ENCODE results near the gene DZANK1.
A peak's percentile ranks its signal among the peaks of the same experiment; 100 is the strongest.
"Not testable (repeated sequence)": the region's sequence is repeated elsewhere in the genome, so short reads cannot be mapped to it uniquely, and the experiment has no call there.

The DZANK1 gene
- total RNA-seq, result 3.2 to 12.9 (median 7.4) reads per million in 9 experiments

GRCh38 chr20:18466894-18467730, at the start of gene DZANK1, which contains the start of gene POLR3F:
Gene DZANK1, minus strand, starts transcription at chr20:18467030. Its CDS starts 1,672 bp downstream, at chr20:18465358.
Gene POLR3F, plus strand, starts transcription at chr20:18467390. Its CDS starts 117 bp downstream, at chr20:18467507.
- H3K4me3 Mint-ChIP-seq, result peak within 1 kb of the TSS; percentile 90 to 97
- no peaks in the 10 kb centered on the region for H3K27me3 Mint-ChIP-seq
- peak within 1 kb of the TSS; percentile 99 for H3K27ac Mint-ChIP-seq
- H3K4me1 Mint-ChIP-seq (ENCODE audit: low read depth in 2 of 2), result peaks cover 20 to 24% of the 10 kb centered on the region in 2 donors
- H3K36me3 Mint-ChIP-seq (ENCODE audit: insufficient read depth), result peaks cover 19% of the 10 kb centered on the region
- peak; percentile 94 for ATAC-seq (replicated peaks)
- no peaks in the 10 kb centered on the region for H3K9me3 Mint-ChIP-seq
- DNase-seq, result peak; percentile 88 to 91 (median 89)

GRCh38 chr20:18515973-18516372, 49.1 kb upstream of the DZANK1 start:
- ATAC-seq (replicated peaks), result no peak
- Mint-ChIP-seq H3K4me1 (ENCODE audit: low read depth in 2 of 2) (peaks cover 3 to 11% of the 10 kb centered on the region in 2 donors), H3K27me3 (no peaks in the 10 kb centered on the region), H3K9me3 (no peaks in the 10 kb centered on the region), H3K4me3 (no peak overlapping the region), H3K27ac (no peak overlapping the region), H3K36me3 (ENCODE audit: insufficient read depth) (peaks cover 35% of the 10 kb centered on the region)
- DNase-seq, result no peak

GRCh38 chr20:18514127-18514526, 47.3 kb upstream of the DZANK1 start:
- no peak for ATAC-seq (replicated peaks)
- peaks cover 10 to 22% of the 10 kb centered on the region in 2 donors for H3K4me1 Mint-ChIP-seq (ENCODE audit: low read depth in 2 of 2)
- no peaks in the 10 kb centered on the region for H3K27me3 Mint-ChIP-seq
- H3K27ac Mint-ChIP-seq, result peak overlapping the region in 1 of 2 donors; percentile 28
- no peaks in the 10 kb centered on the region for H3K9me3 Mint-ChIP-seq
- H3K4me3 Mint-ChIP-seq, result no peak overlapping the region
- H3K36me3 Mint-ChIP-seq (ENCODE audit: insufficient read depth), result peaks cover 52% of the 10 kb centered on the region
- DNase-seq, result no peak

- peaks cover 61% of the 10 kb centered on the region for H3K36me3 Mint-ChIP-seq (ENCODE audit: insufficient read depth)
- H3K27ac Mint-ChIP-seq, result no peak overlapping the region
- H3K27me3 Mint-ChIP-seq, result no peaks in the 10 kb centered on the region
- peaks cover 14 to 28% of the 10 kb centered on the region in 2 donors for H3K4me1 Mint-ChIP-seq (ENCODE audit: low read depth in 2 of 2)
- no peaks in the 10 kb centered on the region for H3K9me3 Mint-ChIP-seq
- DNase-seq, result no peak
- ATAC-seq (replicated peaks), result no peak
- H3K4me3 Mint-ChIP-seq, result no peak overlapping the region
Observed at GRCh38 chr20:18513208-18513607, 46.4 kb upstream of the DZANK1 start.

- Mint-ChIP-seq H3K4me1 (ENCODE audit: low read depth in 2 of 2) (peaks cover 24 to 33% of the 10 kb centered on the region in 2 donors), H3K36me3 (ENCODE audit: insufficient read depth) (peaks cover 74% of the 10 kb centered on the region), H3K27ac (no peak overlapping the region), H3K9me3 (no peaks in the 10 kb centered on the region), H3K4me3 (no peak overlapping the region), H3K27me3 (no peaks in the 10 kb centered on the region)
- no peak for ATAC-seq (replicated peaks)
- DNase-seq, result no peak
Observed at GRCh38 chr20:18511571-18511970, 44.7 kb upstream of the DZANK1 start.

- H3K36me3 Mint-ChIP-seq (ENCODE audit: insufficient read depth), result peaks cover 54% of the 10 kb centered on the region
- DNase-seq (peak; percentile 98 to 99 (median 98)), ATAC-seq (replicated peaks) (peak; percentile 82)
- peaks cover 22 to 23% of the 10 kb centered on the region in 2 donors for H3K4me1 Mint-ChIP-seq (ENCODE audit: low read depth in 2 of 2)
- peak within 1 kb of the TSS; percentile 100 for H3K27ac Mint-ChIP-seq
- peak within 1 kb of the TSS; percentile 98 to 99 for H3K4me3 Mint-ChIP-seq
- H3K9me3 Mint-ChIP-seq, result no peaks in the 10 kb centered on the region
- peaks cover 0 to 2% of the 10 kb centered on the region in 2 donors for H3K27me3 Mint-ChIP-seq
Observed at GRCh38 chr20:18507218-18508191, 40.7 kb upstream of the DZANK1 start, which contains the start of gene SEC23B. Gene SEC23B, plus strand, starts transcription at chr20:18507940. Its CDS starts 2,896 bp downstream, at chr20:18510836.

GRCh38 chr20:18506744-18507143, 39.9 kb upstream of the DZANK1 start:
- DNase-seq, result peak in 1 of 3 experiments; percentile 8
- peaks cover 6 to 9% of the 10 kb centered on the region in 2 donors for H3K27me3 Mint-ChIP-seq

GRCh38 chr20:18504479-18505060, 37.7 kb upstream of the DZANK1 start:
- ATAC-seq (replicated peaks), result no peak
- H3K9me3 Mint-ChIP-seq, result no peaks in the 10 kb centered on the region
- H3K36me3 Mint-ChIP-seq (ENCODE audit: insufficient read depth), result peaks cover 29% of the 10 kb centered on the region
- H3K4me3 Mint-ChIP-seq, result no peak overlapping the region
- no peak for DNase-seq
- peaks cover 14 to 16% of the 10 kb centered on the region in 2 donors for H3K4me1 Mint-ChIP-seq (ENCODE audit: low read depth in 2 of 2)
- peaks cover 7 to 13% of the 10 kb centered on the region in 2 donors for H3K27me3 Mint-ChIP-seq
- H3K27ac Mint-ChIP-seq, result no peak overlapping the region

More at GRCh38 chr20:18506744-18507143, 39.9 kb upstream of the DZANK1 start:
- H3K4me1 Mint-ChIP-seq (ENCODE audit: low read depth in 2 of 2), result peaks cover 22 to 23% of the 10 kb centered on the region in 2 donors
- ATAC-seq (replicated peaks), result no peak
- peaks cover 49% of the 10 kb centered on the region for H3K36me3 Mint-ChIP-seq (ENCODE audit: insufficient read depth)
- H3K9me3 Mint-ChIP-seq, result no peaks in the 10 kb centered on the region
- peak overlapping the region; percentile 100 for H3K27ac Mint-ChIP-seq
- peak overlapping the region; percentile 98 to 99 for H3K4me3 Mint-ChIP-seq

GRCh38 chr20:18501672-18502071, 34.8 kb upstream of the DZANK1 start:
- H3K9me3 Mint-ChIP-seq; H3K36me3 Mint-ChIP-seq (ENCODE audit: insufficient read depth); H3K27ac Mint-ChIP-seq; H3K4me3 Mint-ChIP-seq; ATAC-seq (replicated peaks); H3K4me1 Mint-ChIP-seq (ENCODE audit: low read depth in 2 of 2); DNase-seq: not testable (repeated sequence)
- peaks cover 7 to 13% of the 10 kb centered on the region in 2 donors for H3K27me3 Mint-ChIP-seq

GRCh38 chr20:18497603-18498002, 30.8 kb upstream of the DZANK1 start:
- peaks cover 7 to 12% of the 10 kb centered on the region in 2 donors for H3K27me3 Mint-ChIP-seq
- peak overlapping the region in 1 of 2 donors; percentile 90 for H3K27ac Mint-ChIP-seq
- H3K4me1 Mint-ChIP-seq (ENCODE audit: low read depth in 2 of 2), result peaks cover 10 to 16% of the 10 kb centered on the region in 2 donors
- H3K9me3 Mint-ChIP-seq, result no peaks in the 10 kb centered on the region
- no peak for ATAC-seq (replicated peaks)
- no peak for DNase-seq
- H3K4me3 Mint-ChIP-seq, result peak overlapping the region; percentile 95 to 98
- no peaks in the 10 kb centered on the region for H3K36me3 Mint-ChIP-seq (ENCODE audit: insufficient read depth)

- ATAC-seq (replicated peaks) (peak; percentile 99), DNase-seq (peak; percentile 64 to 72 (median 69))
- no peaks in the 10 kb centered on the region for H3K9me3 Mint-ChIP-seq
- peak within 1 kb of the TSS; percentile 83 to 90 for H3K27ac Mint-ChIP-seq
- peak within 1 kb of the TSS; percentile 95 to 98 for H3K4me3 Mint-ChIP-seq
- peaks cover 3 to 6% of the 10 kb centered on the region in 2 donors for H3K27me3 Mint-ChIP-seq
- peaks cover 2% of the 10 kb centered on the region for H3K36me3 Mint-ChIP-seq (ENCODE audit: insufficient read depth)
- H3K4me1 Mint-ChIP-seq (ENCODE audit: low read depth in 2 of 2), result peaks cover 10 to 16% of the 10 kb centered on the region in 2 donors
Observed at GRCh38 chr20:18496740-18497592, 30.1 kb upstream of the DZANK1 start, which contains the start of gene RBBP9. Gene RBBP9, minus strand, starts transcription at chr20:18497225. Its CDS starts 58 bp downstream, at chr20:18497167.

- peaks cover 7% of the 10 kb centered on the region for H3K36me3 Mint-ChIP-seq (ENCODE audit: insufficient read depth)
- H3K4me1 Mint-ChIP-seq (ENCODE audit: low read depth in 2 of 2), result peaks cover 10 to 16% of the 10 kb centered on the region in 2 donors
- DNase-seq (no peak), ATAC-seq (replicated peaks) (no peak)
- H3K27me3 Mint-ChIP-seq, result no peaks in the 10 kb centered on the region
- peak overlapping the region; percentile 83 to 90 for H3K27ac Mint-ChIP-seq
- H3K4me3 Mint-ChIP-seq, result peak overlapping the region; percentile 95 to 98
- no peaks in the 10 kb centered on the region for H3K9me3 Mint-ChIP-seq
Observed at GRCh38 chr20:18496042-18496441, 29.2 kb upstream of the DZANK1 start.
